ENCODE results near the gene FOXJ3.

The FOXJ3 gene

DNA sequence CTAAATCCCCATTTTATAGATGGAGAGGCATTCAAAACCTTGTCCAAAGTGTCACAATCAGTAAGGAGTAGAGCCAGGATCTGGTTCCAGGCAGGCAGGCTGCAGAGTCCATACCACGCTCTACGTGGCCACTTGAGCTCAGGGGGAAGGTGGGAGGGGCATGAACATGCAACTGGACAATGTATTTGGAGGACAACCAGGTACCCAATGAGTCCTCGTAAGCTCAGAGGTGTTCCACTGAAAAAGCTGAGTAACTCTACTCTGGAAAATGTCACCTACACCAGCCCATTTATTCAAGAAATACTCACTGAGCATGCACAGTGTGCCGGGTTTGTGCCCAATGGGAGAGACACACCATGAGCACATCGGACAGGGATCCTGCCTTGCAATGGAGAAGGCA, 193.1 kb downstream of the FOXJ3 start:
- H3K4me3 ChIP-seq (ENCODE audit: low read depth, low read length) = no peak overlapping the region
- no peak for TF ChIP-seq CTCF (IDR thresholded peaks at IDR 0.05; ENCODE audit: control insufficient read depth, extremely low read depth, insufficient read depth)
- DNase-seq (ENCODE audit: low read depth) = no peak

- no peak overlapping the region for H3K4me3 ChIP-seq (ENCODE audit: low read depth, low read length)
- DNase-seq (ENCODE audit: low read depth) = no peak
- TF ChIP-seq CTCF (IDR thresholded peaks at IDR 0.05; ENCODE audit: control insufficient read depth, extremely low read depth, insufficient read depth) = no peak
These were observed 194.8 kb downstream of the FOXJ3 start for GRCh38 chr1:42140191-42140590.

GRCh38 chr1:42139444-42139843, 195.6 kb downstream of the FOXJ3 start:
- no peak overlapping the region for H3K4me3 ChIP-seq (ENCODE audit: low read depth, low read length)
- no peak for DNase-seq (ENCODE audit: low read depth)
- no peak for TF ChIP-seq CTCF (IDR thresholded peaks at IDR 0.05; ENCODE audit: control insufficient read depth, extremely low read depth, insufficient read depth)

- DNase-seq (ENCODE audit: low read depth) = no peak
- H3K4me3 ChIP-seq (ENCODE audit: low read depth, low read length) = no peak overlapping the region
- no peak for TF ChIP-seq CTCF (IDR thresholded peaks at IDR 0.05; ENCODE audit: control insufficient read depth, extremely low read depth, insufficient read depth)
These were observed 196.4 kb downstream of the FOXJ3 start for GRCh38 chr1:42138586-42138985.

DNA sequence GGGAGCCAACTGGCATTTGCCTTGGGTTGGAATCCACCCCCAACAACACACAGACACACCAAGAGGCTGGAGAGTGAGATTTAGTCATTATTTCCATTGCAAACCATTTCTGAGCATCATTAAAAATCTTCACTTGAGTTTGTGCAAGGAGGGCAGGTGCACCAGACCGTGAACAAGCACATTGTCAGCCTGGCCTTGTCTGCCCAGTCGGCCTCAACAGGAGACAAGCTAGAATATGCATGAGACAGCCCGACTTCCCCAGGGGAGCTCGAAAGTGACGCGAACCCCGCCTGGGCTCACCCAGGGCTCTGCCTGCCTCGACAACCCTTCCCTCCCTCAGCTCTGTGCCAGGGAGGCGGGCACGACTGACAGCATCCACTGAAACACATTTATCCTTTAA, 197.3 kb downstream of the FOXJ3 start:
- no peak overlapping the region for H3K4me3 ChIP-seq (ENCODE audit: low read depth, low read length)
- no peak for DNase-seq (ENCODE audit: low read depth)
- TF ChIP-seq CTCF (IDR thresholded peaks at IDR 0.05; ENCODE audit: control insufficient read depth, extremely low read depth, insufficient read depth) = no peak

- no peak for TF ChIP-seq CTCF (IDR thresholded peaks at IDR 0.05; ENCODE audit: control insufficient read depth, extremely low read depth, insufficient read depth)
- no peak overlapping the region for H3K4me3 ChIP-seq (ENCODE audit: low read depth, low read length)
- no peak for DNase-seq (ENCODE audit: low read depth)
These were observed 198.6 kb downstream of the FOXJ3 start for GRCh38 chr1:42136466-42136865.

DNA sequence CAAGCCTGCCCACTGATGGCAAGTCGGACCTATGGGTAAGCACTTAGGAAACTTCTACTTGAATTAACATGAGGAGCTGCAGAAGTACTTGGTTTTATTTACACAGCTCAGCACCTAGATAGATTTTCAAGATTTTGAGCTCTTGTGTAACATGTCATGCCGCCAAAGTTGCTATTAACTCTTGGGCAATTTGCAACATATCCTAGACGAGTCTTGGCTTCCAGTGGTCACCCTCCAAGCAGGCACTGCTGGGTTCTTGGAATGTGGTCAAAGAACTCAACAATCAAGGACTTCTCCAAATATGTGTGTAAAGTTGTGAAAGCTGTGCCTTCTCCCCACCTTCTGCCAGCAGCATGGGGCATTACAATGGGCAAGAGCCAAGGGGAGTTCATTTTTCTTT, 199.6 kb downstream of the FOXJ3 start:
- H3K4me3 ChIP-seq (ENCODE audit: low read depth, low read length) = no peak overlapping the region
- no peak for DNase-seq (ENCODE audit: low read depth)
- no peak for TF ChIP-seq CTCF (IDR thresholded peaks at IDR 0.05; ENCODE audit: control insufficient read depth, extremely low read depth, insufficient read depth)
